Measurements from ENCODE around the gene OR7C2.

- no peak for TF ChIP-seq CTCF (conservative IDR thresholded peaks at IDR 0.05; ENCODE audit: low read depth in 2 of 2)
- TF ChIP-seq EZH2 (IDR thresholded peaks at IDR 0.05; ENCODE audit: low read depth, unreplicated experiment), result no peak
- no peak for TF ChIP-seq REST (IDR thresholded peaks at IDR 0.05; ENCODE audit: unreplicated experiment)
- no peak for TF ChIP-seq NANOG (IDR thresholded peaks at IDR 0.05; ENCODE audit: borderline replicate concordance)
- no peak for TF ChIP-seq POLR2AphosphoS5 (IDR thresholded peaks at IDR 0.05; ENCODE audit: low read depth)
- no peak for TF ChIP-seq CREB1 (CRISPR knock-in tag; IDR thresholded peaks at IDR 0.05; ENCODE audit: low read depth)
- TF ChIP-seq STAT1 (IDR thresholded peaks at IDR 0.05; ENCODE audit: unreplicated experiment), result no peak
- no peak for TF ChIP-seq EZH2phosphoT487 (IDR thresholded peaks at IDR 0.05; ENCODE audit: unreplicated experiment)
- TF ChIP-seq JUNB (IDR thresholded peaks at IDR 0.05; ENCODE audit: unreplicated experiment), result no peak
These were observed 2.3 kb downstream of the OR7C2 start for GRCh38 chr19:14943601-14944000.

Measured in GM23338 (cell line).